CD4-positive, alpha-beta T cell treated with Interleukin-15 for 4 hours (primary cell): ENCODE data around the gene CHST2.

ENCODE experiments used
- DNase-seq: peaks from one replicate; pipeline ENCODE4 v3.0.0-alpha.2; 2020; ENCODE audit warnings: low spot score

CHST2 gene

DNA sequence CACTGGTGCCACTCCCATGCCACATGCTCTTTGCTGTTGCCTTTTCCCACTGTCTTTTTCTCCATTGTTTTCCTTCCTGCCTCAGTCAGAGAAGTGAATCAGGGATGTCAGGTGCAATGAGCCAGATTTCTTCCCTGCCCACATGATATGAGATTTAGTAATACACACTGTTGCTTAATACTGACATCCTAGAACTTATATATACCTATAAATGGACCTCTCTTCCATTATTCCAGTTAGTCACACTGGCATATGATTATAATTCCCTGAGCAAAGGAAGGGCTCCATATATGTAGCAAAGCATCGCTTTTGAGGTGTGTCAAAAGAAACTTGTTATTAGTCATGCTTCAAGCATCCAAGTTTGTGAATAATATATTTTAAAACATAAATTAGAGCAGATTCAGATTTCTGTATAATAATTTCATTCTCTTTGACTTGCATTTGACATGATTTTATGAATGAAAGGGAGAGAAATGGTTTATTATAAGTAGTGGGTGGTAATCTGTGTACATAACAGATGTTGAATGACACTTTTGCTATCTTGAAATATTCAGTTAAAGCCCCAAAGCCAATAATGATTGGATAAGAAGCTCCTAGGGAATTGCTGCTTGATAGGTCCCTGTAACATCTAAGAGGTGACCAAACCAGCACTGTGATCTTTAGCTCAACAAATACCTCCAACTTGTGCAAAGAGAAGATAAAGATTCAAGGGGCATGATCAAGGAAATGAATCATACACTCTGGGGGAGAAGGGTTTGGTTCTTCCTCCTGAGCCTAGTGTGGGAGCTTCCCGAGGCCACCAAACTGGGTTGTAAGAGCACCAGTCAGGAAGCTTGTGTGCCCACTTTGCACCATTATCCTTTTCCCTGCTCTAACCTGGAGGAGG lies 48.6 kb downstream of the CHST2 start:
- DNase-seq: no peak

DNA sequence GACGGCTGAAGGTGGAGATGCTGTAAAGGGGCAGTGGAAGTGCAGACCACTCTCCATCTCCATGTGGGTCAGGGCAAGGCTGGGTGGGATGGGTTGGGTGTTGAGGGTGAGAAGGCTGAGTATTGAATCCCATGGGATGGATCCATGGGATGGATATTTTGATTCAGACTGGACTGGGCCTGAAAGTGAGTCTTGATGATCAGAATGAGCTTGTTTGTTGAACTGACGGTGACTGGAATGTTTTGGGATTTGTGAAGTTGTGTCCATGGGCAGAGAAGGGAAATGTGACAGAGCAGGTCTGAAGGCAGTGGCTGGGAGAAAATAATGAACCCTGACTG lies 49.3 kb downstream of the CHST2 start:
- DNase-seq: no peak

DNA sequence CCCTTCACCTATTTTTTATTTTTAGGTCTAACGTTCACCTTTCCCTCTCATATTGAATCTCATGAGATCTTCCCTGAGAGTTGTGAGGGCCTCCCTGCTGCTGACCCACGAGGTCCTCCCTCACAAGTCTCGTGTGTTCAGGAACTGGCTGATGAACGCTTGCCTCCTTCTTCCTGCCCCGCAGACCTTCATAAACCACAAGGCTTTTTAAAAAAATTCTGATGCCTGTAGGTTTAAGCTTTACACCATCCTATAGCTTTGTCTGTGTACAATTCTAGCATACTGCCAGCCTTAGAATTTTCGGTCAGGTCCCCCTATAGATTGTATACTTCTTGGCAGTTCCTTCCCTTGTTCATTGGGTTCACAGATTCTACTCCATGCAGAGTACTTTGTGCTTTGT lies 50.5 kb downstream of the CHST2 start:
- no peak for DNase-seq

DNA sequence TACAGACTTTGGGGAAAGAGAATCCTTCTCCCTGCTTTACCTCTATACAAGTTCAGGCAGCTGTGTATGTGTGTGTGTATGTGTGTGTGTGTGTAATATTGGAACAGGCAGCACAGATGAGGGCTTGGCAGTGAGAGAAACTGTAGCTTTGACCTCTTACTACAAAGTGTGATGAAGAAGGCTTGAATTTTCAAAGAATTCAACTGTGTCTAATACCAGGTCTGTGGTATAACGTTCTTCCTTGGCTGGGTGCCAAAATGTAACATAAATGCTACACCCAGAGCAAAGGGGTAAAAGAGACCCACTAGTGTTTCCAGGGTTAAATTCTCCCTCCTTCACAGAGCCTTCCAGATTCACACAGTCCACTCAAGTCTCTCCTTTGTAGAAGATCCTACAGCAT lies 51.1 kb downstream of the CHST2 start:
- peak; percentile 10 for DNase-seq

DNA sequence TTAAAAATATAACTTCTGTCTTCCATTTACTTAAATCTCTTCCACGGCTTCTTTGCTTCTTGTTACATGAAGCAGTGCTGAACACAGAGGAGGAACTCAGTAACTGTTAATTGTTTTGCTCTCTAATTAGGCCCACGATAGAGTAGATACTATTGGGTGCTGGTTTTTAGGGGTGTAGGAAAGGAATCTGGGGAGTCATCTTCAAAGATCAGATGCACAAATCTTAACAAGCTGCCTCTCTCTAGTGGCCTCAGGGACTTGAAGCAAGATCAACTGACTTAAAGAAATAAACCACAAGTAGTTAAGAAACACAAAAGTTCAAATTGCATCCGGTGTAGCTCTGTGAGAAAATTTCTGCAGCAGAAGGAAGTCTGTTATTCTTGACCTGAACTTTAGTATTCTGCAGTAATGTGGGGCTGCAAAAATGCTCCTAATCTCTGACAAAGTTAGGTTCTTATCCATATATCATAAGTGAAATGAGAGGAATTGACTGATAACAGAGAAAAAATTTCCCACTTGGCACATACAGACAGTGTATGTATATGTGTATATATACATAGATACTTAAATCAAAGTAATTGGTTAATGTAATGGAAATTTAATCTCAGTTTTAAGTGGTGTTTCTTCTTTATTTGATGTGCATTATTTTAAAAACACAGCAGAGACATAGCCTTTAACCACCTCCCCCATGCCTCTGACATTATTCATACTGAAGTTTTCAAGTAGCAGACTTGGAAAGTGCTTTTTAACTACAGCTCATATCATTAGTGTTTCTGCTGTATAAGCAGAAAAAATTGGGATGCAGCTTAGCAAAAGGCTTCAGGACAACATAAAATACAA lies 51.8 kb downstream of the CHST2 start:
- peak; percentile 32 for DNase-seq

DNA sequence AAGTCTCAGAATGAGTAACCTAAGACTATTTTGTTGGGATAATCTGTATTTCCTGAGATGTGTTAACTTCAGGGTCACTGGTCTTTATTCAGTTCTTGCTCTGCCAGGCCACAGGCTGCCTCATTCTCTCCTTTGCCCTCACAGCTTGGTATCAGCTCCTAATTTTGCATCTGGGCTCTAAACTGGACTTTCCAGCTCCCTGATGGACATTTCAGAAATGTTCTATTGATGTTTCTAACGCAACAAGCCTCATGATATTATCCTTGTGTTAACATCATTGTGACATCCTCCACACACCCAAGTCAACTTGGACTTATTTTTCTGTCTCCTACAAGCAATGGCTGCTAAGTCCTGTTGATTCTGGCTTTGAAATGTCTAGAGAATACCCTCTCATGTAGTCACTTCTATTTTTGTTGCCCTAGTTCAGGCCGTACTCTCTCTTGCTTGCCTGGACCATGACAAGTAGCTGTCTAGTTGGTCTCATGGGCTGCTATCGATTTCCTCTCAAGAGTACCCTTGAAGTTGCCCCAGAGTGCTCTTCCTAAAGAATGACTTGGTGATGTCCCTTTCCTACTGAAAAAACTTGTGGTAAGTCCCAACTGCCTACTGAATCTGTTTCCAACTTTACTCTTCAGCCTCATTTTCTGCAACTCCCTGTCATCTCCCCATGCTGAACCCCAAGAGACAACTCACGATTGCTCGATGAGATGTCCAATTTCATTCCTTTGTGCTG lies 52.7 kb downstream of the CHST2 start:
- no peak for DNase-seq

DNA sequence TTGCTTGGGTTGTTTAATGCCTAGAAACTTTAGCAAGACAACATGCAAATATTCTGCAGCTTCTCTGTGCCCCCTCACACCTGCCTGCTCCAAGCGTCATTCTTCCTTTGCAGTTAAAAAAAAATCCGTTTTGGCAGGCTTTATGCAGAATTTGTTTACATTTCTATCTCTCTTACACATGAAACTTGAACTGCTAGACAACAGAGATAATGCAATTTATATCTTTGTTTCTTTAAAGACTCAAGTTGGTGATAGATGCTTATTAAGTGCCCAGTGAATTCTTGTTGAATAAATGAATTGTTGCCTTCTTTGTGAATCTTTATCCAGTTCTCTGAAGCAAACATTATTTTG lies 53.2 kb downstream of the CHST2 start:
- no peak for DNase-seq

DNA sequence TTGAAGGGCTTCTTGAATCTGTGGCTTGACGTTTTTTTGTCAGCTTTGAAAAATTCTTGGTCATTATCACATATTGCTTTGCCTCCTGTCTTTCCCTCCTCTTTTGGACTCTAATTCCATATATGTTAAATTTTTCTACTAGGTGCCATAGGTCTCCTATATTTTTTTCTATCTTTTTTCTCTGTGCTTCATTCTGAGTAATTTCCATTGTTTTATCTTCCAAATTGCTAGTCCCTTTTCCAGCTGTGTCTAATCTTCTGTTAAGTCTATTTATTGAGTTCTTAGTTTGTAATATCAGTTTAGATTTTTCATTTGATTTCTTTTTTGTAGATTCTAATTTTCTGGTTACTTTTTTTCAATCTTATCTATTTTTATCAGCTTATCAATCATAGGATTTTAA lies 53.7 kb downstream of the CHST2 start:
- no peak for DNase-seq
